ENCODE data around the gene SMC3.
"Not testable (repeated sequence)": the region's sequence is repeated elsewhere in the genome, so short reads cannot be mapped to it uniquely, and the experiment has no call there.

The SMC3 gene

GRCh38 chr10:110625951-110626855 lies 58.7 kb downstream of the SMC3 start:
- DNase-seq = no peak

DNA sequence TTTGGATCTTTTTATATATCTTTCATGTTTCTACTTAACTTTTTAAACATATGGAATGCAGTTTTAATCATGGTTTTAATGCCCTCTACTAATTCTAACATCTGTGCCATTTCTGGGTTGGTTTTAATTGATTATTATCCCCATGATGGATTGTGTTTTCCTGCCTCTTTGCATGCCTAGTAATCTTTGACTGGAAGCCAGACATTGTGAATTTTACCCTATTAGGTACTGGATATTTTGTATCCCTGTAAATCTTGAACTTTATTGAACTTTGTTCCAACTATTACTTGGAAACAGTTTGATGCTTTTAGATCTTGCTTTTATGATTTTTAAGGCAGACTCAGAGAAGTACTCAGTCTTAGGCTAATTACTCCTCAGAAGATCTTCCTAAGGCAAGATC lies 60.7 kb downstream of the SMC3 start:
- no peak for DNase-seq

GRCh38 chr10:110629680-110630191 lies 62.2 kb downstream of the SMC3 start:
- peak; percentile 69 for DNase-seq

- DNase-seq = no peak
Observed at GRCh38 chr10:110631934-110632333, 64.4 kb downstream of the SMC3 start.

DNA sequence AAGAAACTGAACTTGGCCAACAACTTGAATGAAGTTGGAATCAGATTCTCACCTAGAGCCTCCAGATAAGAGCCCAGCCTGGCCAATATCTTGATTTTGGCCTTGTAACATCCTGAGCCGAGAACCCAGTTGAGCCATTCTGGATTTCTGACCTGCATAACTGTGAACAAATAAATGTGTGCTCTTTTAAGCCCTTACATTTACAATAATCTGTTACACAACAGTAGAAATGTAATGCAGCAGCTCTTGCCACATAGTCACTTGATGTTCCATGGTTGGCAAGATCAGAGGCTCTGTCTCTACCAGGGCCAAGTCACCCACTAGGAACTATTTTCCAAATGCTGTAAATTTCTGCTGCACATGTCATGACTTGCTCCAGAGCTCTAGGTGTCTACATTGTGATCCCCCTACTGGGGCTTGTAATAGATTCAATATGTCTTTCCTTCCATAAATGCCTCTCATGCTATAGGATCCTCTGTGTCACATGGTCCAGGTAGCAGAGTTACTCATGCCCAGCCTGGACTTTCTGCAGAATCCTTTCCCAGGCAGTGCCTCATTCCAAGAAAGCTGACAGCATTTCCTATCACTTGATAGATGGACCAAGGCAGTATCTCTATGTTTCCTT lies 65.2 kb downstream of the SMC3 start:
- DNase-seq = peak; percentile 42

DNA sequence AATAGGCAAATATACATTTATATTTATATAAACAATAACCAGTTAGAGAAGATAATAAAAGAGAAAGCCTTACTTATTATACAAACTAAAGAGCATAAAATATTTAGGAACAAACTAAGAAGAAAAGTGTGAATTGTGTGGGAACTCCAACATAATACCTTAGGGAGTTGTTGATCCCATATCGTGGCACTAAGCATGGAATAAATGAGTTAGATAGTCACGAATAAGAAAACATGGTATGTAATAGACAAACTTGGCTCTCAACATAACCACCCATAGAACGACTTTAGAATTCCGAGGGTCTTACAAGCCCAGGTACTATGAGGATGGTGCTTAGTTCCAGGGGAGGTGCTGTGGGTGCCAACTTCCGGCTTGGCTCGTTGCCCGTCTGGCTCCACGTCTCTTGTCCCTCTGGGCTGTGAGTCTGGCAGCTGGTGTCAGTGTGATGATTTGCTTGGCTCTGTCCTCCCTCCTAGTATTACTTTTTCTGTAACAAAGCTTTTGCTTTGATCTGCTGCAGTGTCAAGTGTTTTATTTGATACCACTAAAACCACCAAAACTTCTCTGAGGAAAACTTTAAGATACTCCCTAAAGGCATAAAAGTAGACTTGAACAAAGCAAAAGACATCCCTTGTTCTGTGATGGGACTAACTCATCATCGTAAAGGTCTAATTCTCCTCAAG lies 67.2 kb downstream of the SMC3 start:
- no peak for DNase-seq

GRCh38 chr10:110636572-110636931 lies 69.1 kb downstream of the SMC3 start:
- no peak for DNase-seq

DNA sequence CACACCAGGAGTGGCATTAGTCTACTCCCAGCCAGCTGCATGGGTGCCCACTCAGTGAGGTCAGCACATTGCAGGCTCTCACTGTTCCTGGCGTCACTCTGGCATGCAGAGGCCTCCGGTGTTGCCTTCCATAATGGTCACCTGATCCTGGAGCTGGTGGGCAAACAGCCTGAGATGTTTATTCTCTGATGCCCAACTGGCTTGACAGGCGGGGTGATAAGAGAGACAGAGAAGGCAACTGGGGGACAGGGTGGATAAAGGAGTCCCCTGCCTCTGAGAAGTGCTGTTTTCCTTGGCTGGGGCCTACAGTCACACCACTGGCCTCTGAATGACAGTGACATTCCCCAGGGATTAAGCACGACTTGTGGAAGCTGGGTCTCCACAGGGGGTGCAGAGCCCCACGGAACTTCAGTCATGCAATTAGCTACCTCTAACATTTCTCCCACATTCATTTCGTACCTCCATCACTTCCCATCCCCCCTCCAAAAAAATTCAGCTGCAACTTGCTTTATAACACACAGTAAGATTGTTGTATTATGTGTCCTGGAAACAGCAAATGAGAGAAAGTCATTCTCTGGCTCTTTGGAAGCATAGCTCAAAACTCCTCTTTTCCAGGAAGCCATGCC lies 69.5 kb downstream of the SMC3 start:
- no peak for DNase-seq

DNA sequence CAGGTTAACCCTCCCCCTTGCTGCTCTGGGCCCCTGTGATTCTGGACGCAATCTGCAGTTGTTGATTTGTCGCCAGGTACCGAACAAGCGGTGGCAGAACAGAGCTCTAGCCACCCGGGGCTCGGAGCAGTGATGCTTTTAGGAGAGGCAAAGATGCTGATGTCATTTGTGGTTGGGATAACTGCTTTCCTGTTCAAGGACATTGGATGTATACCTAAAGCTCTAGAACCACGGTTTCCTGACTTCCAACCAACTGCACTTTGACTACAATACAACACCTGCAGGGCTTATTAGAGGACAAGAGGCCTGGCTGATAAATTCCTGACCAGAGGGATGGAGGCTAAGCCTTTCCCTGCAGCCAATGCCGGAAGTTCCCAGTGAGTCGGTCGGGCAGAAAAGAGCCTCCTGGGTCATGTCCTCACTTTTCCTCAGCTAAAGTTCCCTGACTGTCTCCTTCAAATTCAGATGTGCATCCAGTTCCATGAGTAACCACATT lies 70.1 kb downstream of the SMC3 start:
- DNase-seq = no peak

DNA sequence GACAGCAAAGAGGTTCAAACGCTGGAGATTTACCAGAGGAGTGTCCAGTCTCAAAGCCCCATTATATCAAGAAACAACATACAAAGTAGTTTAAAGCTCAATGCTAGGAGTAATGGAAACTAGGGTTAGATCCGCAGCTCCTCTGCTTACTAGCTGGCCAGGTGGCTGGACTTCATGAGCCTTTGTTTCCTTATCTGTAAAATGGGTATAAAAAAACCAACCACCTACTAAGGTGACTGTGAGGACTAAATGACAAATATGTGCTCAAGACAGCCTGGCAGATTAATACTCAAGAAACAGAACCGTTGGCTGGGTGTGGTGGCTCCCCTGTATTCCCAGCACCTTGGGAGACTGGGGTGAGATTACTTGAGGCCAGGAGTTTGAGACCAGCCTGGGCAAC lies 70.8 kb downstream of the SMC3 start:
- no peak for DNase-seq

- not testable (repeated sequence) for DNase-seq
Observed at GRCh38 chr10:110639046-110639445, 71.6 kb downstream of the SMC3 start.

GRCh38 chr10:110639858-110640257 lies 72.4 kb downstream of the SMC3 start:
- DNase-seq = not testable (repeated sequence)

DNA sequence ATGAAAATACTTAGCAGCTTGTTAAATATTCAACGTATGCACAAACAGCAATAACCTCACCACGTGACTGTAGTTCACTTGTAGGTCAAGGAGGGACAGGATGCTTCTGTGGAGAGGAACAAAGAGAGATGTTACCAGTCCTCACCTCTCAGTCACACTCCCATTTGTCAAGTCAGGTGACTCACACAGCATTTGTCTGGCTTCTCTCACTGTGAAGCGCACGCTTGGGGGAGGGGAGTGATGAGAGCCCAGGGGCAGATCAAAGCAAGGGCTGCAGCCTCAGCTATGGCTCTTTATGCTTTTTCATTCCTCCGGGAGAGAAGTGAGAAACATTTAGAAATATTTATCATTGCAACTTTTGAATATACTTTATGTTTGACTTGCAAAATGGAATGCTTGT lies 73.8 kb downstream of the SMC3 start:
- DNase-seq = peak; percentile 55

DNA sequence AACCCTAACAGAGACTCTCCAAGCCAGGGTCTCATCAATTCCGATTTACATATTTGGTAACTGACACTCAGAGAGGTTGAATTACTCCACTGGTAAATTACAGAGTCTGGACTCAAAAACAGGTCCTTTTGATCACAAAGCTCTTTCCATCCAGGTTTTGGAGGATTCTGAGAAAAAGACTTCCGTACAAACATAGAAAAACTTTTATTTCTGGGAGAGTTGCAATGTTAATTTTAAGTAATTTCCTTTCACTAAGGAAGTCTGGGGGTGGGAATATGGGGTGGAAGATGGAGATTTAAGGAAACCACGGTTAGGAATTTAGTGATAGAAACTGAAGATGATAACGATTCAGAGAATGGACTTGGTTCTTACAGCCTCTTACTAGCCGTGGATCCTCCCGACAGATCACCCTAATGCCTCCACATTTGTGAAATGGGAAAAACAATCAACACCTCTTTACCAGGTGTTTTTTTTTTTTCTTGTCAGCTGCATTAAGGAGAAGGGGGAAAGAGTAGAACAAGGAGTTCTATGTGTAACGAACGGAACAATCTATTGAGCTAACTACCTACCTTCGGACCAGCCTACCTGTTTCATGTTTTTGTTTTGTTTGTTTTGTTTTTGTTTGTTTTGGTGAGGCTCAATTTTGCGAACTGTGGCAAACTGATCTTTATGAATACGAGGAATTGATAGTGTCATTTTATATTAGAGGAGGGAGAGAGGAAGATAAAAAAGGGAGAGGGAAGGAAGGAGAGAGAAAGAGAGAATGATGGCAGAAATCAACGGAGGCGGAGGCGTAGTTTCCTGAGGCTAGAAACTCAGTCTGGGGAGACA lies 74.9 kb downstream of the SMC3 start:
- no peak for DNase-seq

DNA sequence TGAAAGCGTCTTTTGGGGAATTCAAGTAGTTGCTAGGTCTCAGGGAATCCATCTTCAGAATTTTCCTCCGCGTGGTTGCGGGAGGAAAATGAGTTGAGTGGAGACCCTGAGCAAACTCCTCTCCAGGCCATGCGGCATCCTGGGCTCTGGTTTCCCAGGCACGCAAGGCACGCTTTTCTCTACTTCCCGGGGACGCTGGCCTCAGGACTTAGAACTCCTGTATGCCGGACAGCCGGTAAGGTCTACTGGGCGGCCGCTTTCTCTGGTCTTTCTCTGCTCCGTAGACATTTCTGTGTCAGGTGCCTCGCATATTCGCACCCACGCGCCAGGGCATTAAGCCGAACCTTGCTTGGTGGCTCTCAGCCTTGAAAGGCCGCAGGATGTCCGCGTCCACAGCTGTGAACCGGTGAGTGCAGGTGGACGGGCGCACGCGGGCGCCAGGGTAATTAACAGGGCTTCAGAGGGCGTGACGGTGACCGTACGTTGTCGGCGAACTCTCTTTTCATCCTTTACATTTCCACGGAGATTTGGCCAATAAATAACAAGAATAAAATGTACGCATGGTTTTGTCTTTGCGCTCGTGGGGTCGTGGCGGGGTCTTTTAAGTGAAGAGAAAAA lies 75.6 kb downstream of the SMC3 start:
- DNase-seq = no peak

GRCh38 chr10:110643653-110644597 lies 76.4 kb downstream of the SMC3 start, which contains the start of gene RBM20:
TSS of gene RBM20 (plus strand) at chr10:110644336. CDS start at chr10:110644455, 119 bp downstream.
- no peak for DNase-seq

DNA sequence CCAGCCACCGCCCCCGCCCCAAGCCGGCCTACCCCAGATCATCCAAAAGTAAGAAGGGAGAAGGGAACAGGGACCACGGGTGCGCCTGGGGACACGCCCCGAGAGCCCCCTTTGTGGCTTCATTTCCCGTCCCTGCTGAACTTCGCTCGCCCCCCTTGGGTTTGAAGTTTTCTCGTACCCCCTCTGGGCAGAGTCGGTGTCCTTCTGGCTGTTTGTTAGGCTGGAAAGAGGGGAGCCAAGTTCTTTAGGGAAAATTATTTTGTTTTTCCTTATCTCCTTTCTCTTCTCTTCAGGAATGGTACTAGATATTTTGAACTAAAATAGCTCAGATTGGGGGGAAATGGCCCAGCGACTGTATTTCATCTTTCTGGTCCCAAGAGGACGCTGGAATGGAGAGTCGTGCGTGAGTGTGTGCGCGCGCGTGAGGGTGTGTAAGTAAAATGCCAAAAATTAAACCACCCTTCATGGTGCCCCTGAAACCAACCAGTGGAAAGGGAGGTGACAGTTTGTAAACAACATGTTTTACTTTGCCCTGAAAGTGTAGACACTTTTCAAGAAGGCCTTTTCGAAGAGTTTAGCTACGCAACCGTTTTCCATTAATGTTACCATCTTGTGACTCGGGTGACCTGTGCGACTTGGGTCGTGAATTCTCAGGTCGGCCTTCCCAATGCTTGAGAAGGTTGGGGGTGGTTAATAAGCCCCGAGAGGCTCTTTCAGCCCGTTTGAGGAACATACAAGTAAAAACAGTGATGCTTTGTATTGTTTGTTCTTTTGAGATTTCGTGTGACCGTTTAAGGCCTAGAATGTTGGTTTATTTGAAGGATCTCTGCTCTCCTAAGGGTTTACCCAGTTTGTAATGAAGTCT lies 77.3 kb downstream of the SMC3 start:
- DNase-seq = no peak

- DNase-seq = no peak
Observed at GRCh38 chr10:110646417-110647135, 79.1 kb downstream of the SMC3 start.
